Choroid plexus epithelial cell (primary cell): ENCODE data around the gene KIRREL3.

Experiments
- DNase-seq: peaks from one replicate; pipeline ENCODE4 v3.0.0-alpha.2; 2010; ENCODE audit warnings: low read depth
- H3K4me3 ChIP-seq: 2 replicates; pipeline ENCODE4 v1.5.1; 2011; ENCODE audit warnings: low read depth, mild to moderate bottlenecking, control low read depth, low read length, moderate library complexity
- TF ChIP-seq, protein P1 (sequence below): conservative IDR thresholded peaks from 2 replicates; pipeline ENCODE4 v1.5.1; 2011; ENCODE audit warnings: low read depth, mild to moderate bottlenecking, control low read depth, inconsistent platforms, low read length, moderate library complexity

The KIRREL3 gene

GRCh38 chr11:126776119-126776518 is 224.5 kb downstream of the KIRREL3 start:
- TF ChIP-seq, protein P1, sequence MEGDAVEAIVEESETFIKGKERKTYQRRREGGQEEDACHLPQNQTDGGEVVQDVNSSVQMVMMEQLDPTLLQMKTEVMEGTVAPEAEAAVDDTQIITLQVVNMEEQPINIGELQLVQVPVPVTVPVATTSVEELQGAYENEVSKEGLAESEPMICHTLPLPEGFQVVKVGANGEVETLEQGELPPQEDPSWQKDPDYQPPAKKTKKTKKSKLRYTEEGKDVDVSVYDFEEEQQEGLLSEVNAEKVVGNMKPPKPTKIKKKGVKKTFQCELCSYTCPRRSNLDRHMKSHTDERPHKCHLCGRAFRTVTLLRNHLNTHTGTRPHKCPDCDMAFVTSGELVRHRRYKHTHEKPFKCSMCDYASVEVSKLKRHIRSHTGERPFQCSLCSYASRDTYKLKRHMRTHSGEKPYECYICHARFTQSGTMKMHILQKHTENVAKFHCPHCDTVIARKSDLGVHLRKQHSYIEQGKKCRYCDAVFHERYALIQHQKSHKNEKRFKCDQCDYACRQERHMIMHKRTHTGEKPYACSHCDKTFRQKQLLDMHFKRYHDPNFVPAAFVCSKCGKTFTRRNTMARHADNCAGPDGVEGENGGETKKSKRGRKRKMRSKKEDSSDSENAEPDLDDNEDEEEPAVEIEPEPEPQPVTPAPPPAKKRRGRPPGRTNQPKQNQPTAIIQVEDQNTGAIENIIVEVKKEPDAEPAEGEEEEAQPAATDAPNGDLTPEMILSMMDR, result no peak
- no peak overlapping the region for H3K4me3 ChIP-seq
- DNase-seq, result no peak

DNA sequence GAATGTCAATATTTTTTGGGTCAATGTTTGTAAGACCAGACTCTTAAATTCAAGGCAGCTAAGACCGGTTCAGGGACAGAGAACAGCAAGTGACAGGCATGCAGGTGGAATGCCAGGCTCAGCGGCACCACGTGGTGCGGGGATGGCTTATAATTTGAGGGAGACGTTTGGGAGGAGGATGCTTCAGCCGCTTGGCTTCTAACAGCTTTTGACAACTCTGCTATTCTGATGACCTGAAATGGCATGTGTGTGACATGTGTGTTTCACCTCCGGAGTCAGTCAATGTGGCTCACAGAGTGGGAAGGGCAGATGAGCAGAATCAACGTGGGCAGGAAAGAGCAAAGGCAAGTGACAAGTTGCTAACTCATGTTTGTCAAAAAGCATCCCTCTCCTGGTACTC is 228.3 kb downstream of the KIRREL3 start:
- TF ChIP-seq, protein P1, result no peak
- DNase-seq, result no peak
- no peak overlapping the region for H3K4me3 ChIP-seq

GRCh38 chr11:126768702-126769101 is 231.9 kb downstream of the KIRREL3 start:
- no peak for DNase-seq
- TF ChIP-seq, protein P1, result no peak
- H3K4me3 ChIP-seq, result no peak overlapping the region

DNA sequence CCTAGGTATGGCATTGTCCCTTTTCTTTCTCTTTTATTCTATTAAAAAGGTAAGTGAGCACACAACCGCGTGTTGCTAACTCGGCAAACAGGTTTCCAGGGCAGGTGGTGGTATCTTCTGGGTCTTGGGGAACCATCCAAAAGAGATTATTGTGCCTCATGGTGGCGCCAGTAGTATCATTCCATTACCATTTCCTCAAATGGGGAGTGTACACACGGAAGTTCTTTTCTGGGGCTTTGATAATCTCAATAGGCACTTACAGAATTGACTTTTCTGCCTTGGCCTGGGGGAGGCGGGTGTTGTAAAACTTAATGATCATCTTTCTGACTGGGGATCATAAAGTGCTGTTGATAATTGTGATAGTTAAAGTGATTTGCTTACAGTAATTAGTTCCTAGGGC is 234.1 kb downstream of the KIRREL3 start:
- no peak overlapping the region for H3K4me3 ChIP-seq
- TF ChIP-seq, protein P1, result no peak
- DNase-seq, result no peak

GRCh38 chr11:126765196-126765595 is 235.4 kb downstream of the KIRREL3 start:
- no peak for DNase-seq
- TF ChIP-seq, protein P1, result no peak
- H3K4me3 ChIP-seq, result no peak overlapping the region

- TF ChIP-seq, protein P1, result no peak
- no peak overlapping the region for H3K4me3 ChIP-seq
- no peak for DNase-seq
Observed at GRCh38 chr11:126764231-126764630, 236.3 kb downstream of the KIRREL3 start.

DNA sequence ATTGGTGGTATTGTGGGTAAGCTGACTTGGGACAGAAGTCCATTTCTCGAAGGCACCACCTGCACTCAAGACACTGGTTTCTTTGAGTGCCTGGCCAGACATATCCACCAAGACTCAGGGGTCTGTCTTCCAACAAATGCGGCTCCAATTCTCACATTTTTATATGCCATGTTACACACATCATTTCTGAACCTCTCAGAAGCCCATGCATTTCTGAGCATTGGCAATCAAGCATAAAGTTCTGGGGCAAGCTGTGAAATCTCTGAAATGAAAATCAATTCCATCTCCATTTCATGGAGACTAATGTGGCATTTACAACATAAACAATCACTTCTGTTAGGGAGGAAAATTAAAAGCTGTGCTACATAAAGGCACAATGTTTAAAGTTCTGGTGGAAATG is 243.7 kb downstream of the KIRREL3 start:
- TF ChIP-seq, protein P1, result no peak
- no peak for DNase-seq
- no peak overlapping the region for H3K4me3 ChIP-seq
